GM19240 (cell line): ENCODE data around the gene VSIG10L.

Source experiments
- DNase-seq: peaks from one replicate; pipeline ENCODE4 v3.0.0; 2011; ENCODE audit warnings: low spot score; ENCODE audit not compliant: insufficient read length

Gene VSIG10L

GRCh38 chr19:51338563-51339312 is 3.2 kb downstream of the VSIG10L start:
- DNase-seq, result peak; percentile 94

GRCh38 chr19:51337861-51338562 is 3.9 kb downstream of the VSIG10L start:
- DNase-seq, result no peak

DNA sequence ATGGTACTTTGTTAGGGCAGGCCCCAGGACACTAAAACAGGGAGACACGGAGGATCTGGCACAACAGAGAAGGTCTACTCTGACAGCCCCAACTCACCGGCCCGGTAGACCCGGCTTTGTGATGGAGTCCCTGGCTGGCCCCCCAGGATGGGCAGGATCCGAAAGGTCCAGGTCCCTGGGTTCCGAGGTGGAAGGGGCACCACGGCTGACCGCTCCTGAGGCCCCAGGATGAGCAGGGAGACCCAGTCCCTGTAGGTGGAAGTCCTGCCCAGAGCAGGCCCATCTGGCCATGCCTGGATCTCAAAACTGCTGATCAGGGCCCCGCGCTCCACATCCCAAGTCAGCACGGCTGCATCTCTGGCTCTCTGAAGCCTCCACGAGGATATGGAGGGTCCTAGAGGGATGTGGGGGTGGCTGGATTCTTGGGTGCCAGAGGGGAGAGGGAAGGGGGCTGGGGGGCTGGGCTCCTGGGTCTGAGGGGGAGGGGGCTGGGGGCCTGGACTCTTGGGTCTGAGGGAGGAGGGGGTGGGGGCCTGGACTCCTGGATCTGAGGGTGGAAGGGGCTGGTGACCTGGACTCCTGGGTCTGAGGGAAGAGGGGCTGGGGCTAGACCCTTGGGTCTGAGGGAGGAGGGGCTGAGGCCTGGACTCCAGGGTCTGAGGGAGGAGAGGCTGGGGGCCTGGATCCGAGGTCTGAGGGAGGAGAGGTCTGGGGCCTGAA is 4.6 kb downstream of the VSIG10L start:
- no peak for DNase-seq

- no peak for DNase-seq
These were observed 8.0 kb downstream of the VSIG10L start for GRCh38 chr19:51333836-51334460.

- DNase-seq, result no peak
These were observed 10.2 kb downstream of the VSIG10L start for GRCh38 chr19:51331716-51332115.

DNA sequence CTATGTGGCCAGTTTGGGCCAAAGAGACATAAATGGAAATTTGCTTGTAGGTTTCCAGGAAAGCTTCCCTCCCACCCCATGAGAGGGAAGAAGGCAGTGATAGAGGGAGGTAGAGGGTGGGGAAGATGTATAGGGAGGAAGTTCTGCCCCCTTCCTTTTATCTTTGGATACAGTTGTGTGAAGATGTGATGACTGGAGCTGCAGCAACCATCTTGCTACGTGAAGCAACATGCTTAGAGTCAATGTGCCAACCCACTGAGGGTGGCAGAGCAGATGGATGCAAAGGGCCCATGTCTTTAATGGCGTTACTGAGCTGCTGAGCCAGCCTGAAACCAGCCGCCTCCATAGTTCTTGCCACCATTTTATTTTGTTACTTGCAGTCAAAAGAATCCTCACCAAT is 10.7 kb downstream of the VSIG10L start:
- DNase-seq, result no peak

DNA sequence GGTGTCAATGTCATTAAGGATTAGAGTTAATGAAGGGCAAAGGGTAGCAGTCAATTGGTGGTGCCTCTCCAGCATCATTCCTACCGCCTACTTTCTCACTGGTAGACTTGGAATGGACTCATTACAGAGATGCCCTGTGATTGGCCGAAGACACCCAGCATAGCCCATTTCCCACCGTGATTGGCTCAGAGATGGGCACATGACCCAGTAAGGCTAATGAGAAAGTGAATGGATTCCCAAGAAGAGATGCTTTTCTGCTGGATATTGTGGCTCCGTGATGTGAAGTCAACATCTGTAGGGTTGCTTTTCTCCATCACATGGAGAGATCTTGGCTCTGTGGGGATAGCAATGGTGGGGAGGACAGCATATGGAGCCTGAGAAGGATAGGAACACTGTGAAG is 11.6 kb downstream of the VSIG10L start:
- no peak for DNase-seq

DNA sequence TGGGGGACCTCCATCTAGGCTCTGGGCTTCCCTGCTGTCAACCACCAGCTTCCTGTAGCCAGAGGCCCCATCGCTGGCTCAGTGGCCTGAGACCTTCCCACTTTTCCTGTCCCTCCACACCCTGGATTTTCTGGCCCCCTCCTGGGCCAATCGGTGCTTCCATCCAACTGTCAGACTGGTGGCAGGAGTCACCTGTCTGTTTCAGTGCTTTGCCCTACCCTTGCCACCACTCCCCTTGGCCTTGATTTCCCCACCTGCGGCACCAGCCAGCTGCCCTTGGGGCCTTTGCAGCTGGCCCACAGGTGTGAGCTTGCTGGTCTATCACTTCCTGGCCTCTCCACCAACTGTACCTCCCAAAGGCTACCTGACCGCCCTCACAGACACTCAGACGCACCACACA is 12.5 kb downstream of the VSIG10L start:
- no peak for DNase-seq

DNA sequence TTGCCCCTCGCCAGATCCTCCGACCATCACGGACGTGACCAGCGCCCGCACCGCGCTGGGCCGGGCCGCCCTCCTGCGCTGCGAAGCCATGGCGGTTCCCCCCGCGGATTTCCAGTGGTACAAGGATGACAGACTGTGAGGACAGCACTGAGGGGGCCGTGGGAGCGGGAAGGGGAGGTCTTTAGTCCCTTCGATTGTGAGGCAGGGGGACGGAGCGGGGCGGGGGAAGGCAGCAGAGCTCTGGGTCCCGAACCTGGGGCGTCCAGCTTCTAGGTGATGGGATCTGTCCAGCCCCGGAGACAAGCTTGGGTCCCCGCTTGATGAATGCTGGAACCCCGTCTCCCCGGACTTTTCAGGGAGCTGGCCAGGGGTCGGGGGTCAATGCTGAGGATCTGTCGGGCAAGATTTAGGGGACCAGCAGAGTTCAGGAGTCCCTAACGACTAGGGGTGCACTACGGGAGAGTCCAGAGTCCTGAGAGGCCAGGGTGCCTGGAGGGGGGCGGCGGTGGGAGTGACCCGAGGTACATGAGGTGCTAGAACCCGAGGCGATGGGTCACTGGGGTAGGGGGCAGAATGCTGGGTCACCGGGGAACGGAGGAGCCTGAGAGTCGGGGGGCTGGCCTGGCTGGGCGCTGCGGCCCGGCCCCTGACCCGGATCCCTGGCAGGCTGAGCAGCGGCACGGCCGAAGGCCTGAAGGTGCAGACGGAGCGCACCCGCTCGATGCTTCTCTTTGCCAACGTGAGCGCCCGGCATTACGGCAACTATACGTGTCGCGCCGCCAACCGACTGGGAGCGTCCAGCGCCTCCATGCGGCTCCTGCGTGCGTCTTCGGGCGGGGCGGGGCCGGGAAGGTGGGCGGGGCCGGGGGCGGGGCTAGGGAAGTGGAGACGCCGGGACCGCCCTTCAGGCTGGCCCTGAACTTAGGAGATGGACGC is 14.6 kb downstream of the VSIG10L start:
- no peak for DNase-seq

DNA sequence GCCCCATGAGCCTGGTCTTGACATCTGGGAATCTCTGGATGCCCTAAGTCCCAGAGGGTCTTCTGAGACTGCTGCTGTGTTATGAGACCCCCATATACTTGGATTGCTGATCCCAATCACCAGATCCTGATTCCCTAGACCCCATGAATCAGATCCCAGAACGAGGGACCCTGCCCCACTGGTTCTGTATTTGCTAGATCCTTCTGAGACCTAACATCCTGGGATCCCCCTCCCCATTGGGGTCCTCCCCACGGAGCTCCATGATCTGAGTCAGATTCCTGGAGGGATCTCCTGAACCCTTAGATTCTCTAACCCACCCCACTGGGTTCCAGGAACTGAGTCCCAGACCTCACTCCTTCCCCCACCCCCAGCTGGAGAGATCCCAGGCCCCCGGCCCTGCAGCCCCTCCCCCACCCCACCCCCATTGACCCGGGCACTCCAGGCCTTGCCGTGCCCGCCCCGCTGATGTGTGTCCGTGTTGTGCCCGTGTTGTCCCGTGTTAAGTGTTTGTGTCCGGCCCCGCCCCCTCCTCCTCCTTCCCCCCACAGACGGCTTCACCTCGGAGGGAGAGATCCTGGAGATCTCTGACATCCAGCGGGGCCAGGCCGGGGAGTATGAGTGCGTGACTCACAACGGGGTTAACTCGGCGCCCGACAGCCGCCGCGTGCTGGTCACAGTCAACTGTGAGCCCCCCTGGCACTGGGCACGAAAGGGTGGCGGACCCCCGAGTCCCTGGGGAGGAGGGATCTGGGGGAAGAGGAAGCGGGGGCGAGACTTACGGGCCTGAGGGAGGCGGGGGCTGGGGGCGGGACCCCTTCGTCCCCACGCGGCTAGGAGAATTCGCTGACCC is 15.5 kb downstream of the VSIG10L start:
- no peak for DNase-seq

DNA sequence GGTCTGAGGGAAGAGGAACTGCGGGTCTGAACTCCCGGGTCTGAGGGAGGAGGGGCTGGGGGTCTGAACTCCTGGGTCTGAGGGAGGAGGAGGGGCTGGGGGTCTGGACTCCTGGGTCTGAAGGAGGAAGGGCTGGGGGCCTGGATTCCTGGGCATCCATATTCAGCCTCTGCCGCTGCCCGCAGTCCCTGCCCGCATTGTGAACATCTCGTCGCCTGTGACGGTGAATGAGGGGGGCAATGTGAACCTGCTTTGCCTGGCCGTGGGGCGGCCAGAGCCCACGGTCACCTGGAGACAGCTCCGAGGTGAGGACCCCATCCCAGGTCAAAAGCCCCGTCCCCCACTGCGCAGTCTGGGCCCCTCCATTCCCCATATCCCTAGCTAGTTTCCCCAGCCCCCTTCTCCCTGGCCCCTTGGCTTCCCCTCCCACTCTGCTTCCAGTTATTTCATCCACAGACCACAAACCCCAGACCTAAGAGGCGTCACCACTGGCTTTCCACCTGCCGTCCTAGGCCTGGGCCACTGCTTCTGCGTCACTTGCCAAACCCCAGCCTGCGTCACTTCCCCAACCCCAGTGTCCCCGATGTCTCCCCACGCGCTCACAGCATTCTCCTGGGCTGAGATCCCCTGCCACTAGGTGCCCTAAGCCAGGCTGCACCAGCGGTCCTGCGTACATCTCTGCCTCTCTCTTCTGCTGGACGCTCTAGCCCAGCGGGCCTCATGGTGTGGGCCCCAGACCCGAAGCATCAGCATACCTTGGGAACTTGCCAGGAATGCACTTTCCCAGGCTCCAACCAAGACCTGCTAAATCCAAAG is 16.6 kb downstream of the VSIG10L start:
- DNase-seq, result no peak

DNA sequence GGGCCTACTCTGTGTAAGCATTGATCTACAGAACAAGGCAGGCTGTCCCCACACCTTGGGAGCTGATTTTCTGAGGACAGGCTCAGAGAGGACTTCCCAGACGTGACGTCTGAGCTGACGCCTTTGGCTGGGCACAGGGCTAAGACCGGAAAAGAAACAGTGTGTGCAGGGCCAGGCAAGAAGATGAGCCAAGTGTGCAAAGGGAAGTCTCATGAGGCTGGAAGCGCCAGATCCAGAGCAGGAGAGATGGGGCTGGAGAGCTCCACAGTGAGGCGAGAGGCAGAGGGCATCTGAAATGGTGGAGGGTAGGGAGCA is 17.8 kb downstream of the VSIG10L start:
- no peak for DNase-seq

DNA sequence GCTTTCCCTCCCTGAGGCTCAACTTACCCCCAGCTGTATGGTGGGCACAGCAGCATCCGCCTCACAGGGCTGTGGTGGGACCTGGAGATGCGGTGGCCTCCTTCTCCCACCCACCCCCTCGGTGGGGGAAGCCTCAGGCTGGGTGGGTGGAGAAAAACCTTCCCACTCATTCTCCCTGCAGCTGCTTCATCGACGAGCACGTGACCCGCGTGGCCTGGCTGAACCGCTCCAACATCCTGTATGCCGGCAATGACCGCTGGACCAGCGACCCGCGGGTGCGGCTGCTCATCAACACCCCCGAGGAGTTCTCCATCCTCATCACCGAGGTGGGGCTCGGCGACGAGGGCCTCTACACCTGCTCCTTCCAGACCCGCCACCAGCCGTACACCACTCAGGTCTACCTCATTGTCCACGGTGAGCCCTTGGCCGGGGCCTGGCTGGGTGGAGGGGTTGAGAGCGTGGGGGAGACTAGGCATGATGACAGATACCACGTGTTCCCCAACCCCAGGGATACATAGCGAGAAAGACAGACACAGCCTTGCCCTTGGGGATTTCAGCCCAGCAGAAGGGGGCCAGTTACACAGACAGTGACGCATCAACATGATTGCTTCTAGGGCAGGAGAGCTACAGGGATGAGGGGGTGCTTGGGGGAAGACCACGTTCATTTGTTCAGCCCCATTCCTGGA is 18.3 kb downstream of the VSIG10L start:
- DNase-seq, result no peak

DNA sequence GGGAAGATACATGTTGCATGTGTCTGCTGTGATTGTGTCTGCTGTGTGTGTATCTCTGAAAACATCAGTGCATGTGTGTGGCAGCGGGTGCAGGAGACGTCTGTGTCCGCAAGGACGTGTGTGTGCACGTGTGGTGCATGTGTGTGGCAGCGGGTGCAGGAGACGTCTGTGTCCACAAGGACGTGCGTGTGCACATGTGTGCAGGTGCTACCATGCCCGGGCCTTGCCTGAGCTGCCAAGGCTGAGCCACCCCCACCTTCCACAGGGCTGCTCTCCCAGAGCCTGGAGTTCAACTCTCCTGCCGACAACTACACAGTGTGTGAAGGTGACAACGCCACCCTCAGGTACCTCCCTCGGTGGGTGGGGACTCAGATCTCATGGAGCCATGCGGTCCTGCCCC is 20.1 kb downstream of the VSIG10L start:
- DNase-seq, result no peak

GRCh38 chr19:51320280-51320657 is 21.7 kb downstream of the VSIG10L start:
- DNase-seq, result no peak

DNA sequence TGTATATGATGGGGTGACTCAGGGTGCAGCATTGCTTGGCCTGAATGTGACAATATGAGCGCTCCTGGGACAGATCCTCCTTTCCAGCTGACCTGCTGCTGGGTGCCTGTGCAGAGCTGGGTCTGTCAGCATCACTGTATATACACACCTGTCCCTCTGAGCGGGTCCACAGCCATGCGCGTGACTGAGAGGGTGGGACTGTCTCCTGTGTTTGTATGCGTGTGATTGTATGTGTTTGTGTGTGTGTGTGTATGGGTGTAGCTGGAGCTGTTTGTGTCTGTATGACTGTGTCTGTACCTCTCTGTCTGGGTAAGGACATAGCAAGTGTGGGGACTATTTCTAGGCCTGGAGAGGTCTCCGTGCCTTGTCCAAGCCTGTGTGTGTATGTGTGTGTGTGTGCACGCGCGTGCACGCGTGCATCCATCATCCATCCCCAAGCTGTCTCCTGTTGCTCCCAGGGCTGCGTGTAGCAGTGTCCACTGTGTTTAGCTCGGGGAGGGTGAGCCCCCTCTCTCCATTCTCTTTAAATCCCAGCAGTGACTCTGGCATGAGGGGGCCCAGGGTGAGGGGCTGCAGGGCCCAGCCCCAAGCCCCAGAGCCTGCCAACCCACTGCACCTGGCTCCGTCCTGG is 22.2 kb downstream of the VSIG10L start:
- no peak for DNase-seq

DNA sequence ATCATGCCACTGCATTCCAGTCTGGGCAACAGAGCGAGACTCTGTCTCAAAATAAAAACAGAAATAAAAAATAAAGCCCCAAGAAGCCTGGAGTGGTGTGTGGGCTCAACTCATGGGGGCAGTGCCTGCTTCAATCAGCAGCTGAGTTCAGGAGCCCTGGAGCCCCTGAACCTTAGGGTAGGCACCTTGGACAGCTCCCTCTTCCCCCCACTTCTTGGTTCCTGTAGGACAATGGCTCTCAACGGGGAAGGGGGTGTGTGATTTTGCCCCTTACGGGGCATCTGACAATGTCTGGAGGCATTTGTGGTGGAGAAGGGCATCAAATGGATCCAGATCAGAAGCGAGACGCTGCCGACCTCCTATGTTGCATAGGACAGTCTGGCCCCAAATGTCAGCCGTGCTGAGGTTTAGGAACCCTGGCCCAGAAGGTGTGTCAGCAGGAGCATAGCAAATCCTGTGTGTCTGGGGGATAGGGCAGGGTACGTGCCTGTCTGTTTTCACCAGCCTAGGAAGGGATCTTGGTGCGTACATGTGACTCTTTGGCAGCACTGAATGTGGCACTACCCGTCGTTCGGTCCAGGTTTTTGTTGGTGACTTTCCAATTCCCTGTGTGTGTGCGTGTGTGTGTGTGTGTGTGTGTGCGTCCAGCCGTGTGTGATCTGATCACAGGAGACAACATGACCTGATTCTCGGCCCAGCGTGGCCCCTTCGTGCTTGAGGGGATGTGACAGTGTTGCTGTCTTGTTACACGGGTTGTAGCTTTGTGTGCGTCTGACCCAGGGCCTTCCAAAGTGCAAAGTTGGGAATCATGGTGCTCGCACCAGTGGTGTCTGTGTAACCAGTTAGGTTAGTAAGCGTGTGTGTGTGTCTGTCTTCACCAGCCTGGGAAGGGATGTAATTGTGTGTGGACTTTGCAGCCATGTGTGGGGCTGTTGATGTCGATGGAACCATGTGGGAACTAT is 23.0 kb downstream of the VSIG10L start:
- DNase-seq, result no peak
